KOPT-K1 (cell line): ENCODE measurements around the gene ADAMTSL3.
"Not testable (repeated sequence)": the region's sequence is repeated elsewhere in the genome, so short reads cannot be mapped to it uniquely, and the experiment has no call there.

Experiments used
- H3K27ac ChIP-seq: fragments of 200-600 bp; sonication (generic); 2 replicates; pipeline ENCODE4 v1.5.1; 2016; ENCODE audit warnings: antibody characterized with exemption, mild to moderate bottlenecking, low read depth, low read length; ENCODE audit not compliant: poor library complexity, severe bottlenecking
- H3K36me3 ChIP-seq: fragments of 200-600 bp; sonication (generic); 2 replicates; pipeline ENCODE4 v1.5.1; 2017; ENCODE audit warnings: antibody characterized with exemption, mild to moderate bottlenecking, low read length, moderate library complexity; ENCODE audit not compliant: insufficient read depth
- H3K9me3 ChIP-seq: fragments of 200-600 bp; sonication (generic); 2 replicates; pipeline ENCODE4 v1.5.1; 2017; ENCODE audit warnings: antibody characterized with exemption, low read length, mild to moderate bottlenecking; ENCODE audit not compliant: insufficient read depth, poor library complexity, severe bottlenecking

The ADAMTSL3 gene

GRCh38 chr15:84003791-84004503 lies 350.0 kb downstream of the ADAMTSL3 start:
- no peaks in the 10 kb centered on the region for H3K36me3 ChIP-seq
- no peaks in the 10 kb centered on the region for H3K9me3 ChIP-seq
- no peak overlapping the region for H3K27ac ChIP-seq

- no peaks in the 10 kb centered on the region for H3K9me3 ChIP-seq
- H3K36me3 ChIP-seq: no peaks in the 10 kb centered on the region
- H3K27ac ChIP-seq: no peak overlapping the region
Observed at GRCh38 chr15:84006421-84006820, 352.5 kb downstream of the ADAMTSL3 start.

DNA sequence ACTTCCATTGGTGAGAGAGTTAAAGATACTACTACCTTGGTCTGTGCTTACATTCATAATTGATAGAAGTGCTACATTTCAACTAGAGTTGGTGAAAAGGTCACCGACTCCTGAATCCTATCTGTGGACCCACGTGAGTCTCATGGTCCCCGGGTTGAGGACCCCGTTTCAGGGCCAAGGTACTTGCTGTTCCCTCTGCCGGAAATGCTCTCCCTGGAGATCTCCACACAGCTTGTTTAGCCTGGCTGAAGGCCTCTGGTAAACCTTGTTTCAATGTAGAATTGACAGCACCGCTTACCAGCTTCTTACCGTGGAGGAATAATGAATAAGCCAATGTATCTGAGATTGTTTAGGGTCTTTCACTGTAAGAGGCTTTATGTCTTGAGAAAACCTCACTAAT lies 355.7 kb downstream of the ADAMTSL3 start:
- no peaks in the 10 kb centered on the region for H3K9me3 ChIP-seq
- no peaks in the 10 kb centered on the region for H3K36me3 ChIP-seq
- H3K27ac ChIP-seq: no peak overlapping the region

GRCh38 chr15:84010246-84010645 lies 356.3 kb downstream of the ADAMTSL3 start:
- H3K36me3 ChIP-seq: no peaks in the 10 kb centered on the region
- H3K9me3 ChIP-seq: no peaks in the 10 kb centered on the region
- H3K27ac ChIP-seq: no peak overlapping the region

DNA sequence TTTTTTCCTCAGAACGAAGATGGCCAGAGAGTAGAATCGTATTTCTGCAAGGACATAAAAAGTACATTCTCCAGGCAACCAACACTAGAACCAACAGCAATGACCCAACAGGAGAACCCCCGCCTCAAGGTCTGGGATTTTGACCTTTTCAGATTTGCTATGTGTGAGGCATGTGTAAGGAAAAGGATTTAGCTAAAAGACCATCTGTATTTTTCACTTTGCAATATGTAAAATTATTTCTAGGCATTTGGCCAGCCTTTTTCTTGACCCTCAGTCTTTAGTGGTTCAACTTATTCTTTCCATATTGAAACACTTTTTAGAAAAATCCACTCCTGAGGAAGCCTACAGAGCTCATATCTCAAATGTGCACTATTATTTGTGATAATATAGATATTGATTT lies 362.4 kb downstream of the ADAMTSL3 start:
- no peaks in the 10 kb centered on the region for H3K36me3 ChIP-seq
- H3K27ac ChIP-seq: no peak overlapping the region
- no peaks in the 10 kb centered on the region for H3K9me3 ChIP-seq

GRCh38 chr15:84022516-84022915 lies 368.6 kb downstream of the ADAMTSL3 start:
- Histone ChIP-seq H3K27ac (no peak overlapping the region), H3K36me3 (no peaks in the 10 kb centered on the region), H3K9me3 (no peaks in the 10 kb centered on the region)

DNA sequence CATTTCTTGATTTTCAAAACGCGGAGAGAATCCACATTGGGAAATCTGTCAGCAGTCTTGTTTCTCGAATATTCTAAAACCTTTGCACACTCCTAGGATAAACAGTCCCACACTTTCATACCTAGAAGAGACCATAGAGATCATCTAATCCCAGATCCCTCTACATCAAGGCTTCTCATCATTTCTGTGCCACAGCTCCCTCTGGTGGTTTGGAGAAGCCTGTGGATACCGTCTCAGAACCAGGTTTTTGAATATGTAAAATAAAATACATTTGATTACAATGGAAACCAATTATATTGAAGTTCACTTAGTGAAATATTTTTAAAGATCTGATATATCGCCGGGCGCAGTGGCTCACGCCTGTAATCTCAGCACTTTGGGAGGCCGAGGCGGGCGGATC lies 369.7 kb downstream of the ADAMTSL3 start:
- no peaks in the 10 kb centered on the region for H3K9me3 ChIP-seq
- no peaks in the 10 kb centered on the region for H3K36me3 ChIP-seq
- H3K27ac ChIP-seq: no peak overlapping the region

DNA sequence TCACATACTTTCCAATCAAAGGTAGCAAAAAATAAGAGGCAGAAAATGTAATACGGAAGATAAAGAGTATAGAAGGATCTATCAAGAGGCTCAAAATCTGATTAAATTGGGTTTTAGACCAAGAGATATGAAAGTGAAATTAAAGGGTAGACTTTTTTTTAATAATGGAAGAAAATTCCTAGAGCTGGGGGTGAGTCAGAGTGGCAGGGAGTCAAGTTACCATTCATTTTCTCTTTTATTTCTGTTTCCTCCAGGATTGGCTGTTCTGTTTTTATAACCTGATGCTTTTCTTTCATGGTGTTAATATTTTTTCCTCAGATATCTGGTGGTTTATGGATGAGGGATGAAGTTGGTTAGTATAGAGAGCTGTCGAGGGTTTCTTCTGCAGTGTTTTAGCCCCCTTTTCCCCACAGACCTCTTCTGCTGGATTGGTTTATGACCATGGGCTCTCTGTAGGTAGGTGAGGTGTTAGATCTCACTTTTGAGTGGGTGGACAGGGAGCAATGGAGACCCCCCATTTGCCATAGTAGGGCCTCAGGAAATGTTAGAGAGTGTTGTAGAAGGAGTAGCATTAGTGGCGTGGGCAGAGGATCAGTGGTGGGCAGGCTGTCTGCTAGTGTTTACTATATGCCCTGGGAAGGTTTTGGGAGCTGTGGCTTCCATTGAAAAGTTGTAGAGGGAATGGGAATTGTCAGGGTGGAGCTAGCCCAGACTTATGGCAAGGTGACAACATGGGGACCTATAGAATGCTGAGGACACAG lies 380.1 kb downstream of the ADAMTSL3 start:
- Histone ChIP-seq H3K9me3 (no peaks in the 10 kb centered on the region), H3K27ac (no peak overlapping the region), H3K36me3 (no peaks in the 10 kb centered on the region)

DNA sequence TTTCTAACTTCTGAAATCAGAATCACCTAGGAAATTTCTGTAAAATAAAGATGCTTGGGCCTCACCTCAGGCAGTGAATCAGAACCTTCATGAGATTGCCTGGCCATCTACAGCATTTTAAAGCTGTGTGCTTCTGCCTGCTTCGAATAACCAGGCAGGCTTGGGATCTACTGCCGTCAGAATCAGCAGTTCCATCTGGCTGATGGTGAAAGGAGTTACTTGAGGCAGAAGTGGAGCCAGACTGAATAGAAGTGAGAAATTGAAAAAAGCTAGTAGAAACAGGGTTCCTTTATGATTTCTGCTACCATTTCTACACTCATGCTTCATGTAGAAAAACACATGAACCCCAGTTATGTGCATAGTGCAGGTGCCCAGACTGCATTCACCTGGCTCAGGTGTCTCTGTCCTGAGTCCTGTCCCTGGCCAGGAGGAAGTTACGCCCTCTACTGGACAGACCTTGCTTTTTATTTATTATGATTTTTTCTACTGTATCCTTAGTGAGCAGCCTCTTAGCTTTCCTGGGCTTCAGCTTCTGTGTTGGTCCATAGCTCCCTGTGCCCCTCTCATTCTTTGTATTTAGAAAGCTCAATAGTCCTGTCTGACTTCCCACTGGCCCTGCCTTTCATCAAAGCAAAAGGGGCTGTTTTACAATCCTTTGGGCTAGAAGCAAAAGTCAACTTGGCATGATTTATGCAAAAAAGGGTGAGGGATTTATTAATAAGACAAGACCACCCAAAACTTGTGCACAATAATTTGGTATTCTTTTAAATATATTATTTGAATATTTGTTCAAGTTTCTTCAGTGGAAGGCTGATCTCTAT lies 380.9 kb downstream of the ADAMTSL3 start:
- Histone ChIP-seq H3K27ac (no peak overlapping the region), H3K9me3 (no peaks in the 10 kb centered on the region), H3K36me3 (no peaks in the 10 kb centered on the region)

DNA sequence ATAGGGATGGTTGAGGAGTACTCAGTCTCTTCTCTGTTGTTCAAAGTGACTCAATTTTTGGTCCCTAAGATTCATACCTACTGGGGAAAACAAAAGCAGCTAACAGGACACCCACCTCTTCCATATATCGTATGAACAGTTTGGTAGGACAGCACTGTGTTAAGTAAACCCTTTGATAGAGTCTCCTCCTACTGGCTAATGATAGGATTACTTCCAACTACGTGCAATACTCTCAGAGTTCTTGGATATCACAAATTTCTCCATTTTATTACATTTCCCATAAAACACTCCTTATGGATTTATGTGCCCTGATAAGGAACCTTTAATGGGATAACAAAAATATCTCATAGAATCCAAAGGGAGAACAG lies 381.5 kb downstream of the ADAMTSL3 start:
- H3K36me3 ChIP-seq: no peaks in the 10 kb centered on the region
- no peaks in the 10 kb centered on the region for H3K9me3 ChIP-seq
- H3K27ac ChIP-seq: no peak overlapping the region

DNA sequence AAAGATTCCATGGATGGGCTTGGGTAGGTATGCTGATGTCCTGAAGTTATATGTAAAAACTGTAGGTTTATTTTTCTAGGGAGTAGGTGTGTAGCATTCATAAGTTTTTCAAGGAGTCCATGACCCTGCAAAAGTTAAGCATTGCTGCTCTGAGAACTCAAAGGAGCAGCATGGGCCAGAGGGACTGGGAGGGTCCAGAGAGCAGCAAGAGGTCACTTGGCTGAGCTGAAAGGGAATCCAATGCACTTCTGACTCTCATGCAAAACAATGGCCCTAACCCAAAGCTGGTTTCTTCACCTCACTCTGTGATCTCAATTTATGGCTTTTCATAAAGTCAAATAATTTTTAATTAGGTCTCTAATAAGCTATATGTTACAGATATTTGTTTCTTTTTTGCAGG lies 383.4 kb downstream of the ADAMTSL3 start:
- no peaks in the 10 kb centered on the region for H3K9me3 ChIP-seq
- no peak overlapping the region for H3K27ac ChIP-seq
- H3K36me3 ChIP-seq: no peaks in the 10 kb centered on the region

- H3K27ac ChIP-seq, H3K9me3 ChIP-seq, H3K36me3 ChIP-seq: not testable (repeated sequence)
Observed at GRCh38 chr15:84042434-84043056, 388.6 kb downstream of the ADAMTSL3 start.

DNA sequence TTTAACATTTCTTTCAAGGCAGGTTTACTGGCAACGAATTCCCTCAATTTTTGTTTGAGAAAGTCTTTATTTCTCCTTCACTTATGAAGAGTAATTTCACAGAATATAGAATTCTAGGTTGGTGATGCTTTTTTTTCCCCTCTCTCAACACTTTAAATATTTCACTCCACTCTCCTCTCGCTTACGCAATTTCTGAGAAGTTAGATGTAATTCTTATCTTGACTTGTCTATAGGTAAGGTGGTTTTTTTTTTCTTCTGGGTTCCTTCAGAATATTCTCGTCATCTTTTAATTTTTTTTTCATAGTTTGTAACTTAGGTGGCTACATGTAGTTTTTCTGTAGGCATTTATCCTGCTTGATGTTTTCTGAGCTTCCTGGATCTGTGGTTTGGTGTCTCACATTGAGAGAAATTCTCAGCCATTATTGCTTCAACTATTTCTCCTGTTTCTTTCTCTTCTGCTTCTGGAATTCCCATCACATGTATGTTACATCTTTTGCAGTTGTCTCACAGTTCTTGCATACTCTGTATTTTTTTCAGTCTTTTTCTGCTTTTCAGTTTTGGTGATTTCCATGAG lies 392.2 kb downstream of the ADAMTSL3 start:
- no peak overlapping the region for H3K27ac ChIP-seq
- no peaks in the 10 kb centered on the region for H3K36me3 ChIP-seq
- no peaks in the 10 kb centered on the region for H3K9me3 ChIP-seq

- H3K36me3 ChIP-seq, H3K27ac ChIP-seq, H3K9me3 ChIP-seq: not testable (repeated sequence)
Observed at GRCh38 chr15:84049480-84049879, 395.6 kb downstream of the ADAMTSL3 start.

DNA sequence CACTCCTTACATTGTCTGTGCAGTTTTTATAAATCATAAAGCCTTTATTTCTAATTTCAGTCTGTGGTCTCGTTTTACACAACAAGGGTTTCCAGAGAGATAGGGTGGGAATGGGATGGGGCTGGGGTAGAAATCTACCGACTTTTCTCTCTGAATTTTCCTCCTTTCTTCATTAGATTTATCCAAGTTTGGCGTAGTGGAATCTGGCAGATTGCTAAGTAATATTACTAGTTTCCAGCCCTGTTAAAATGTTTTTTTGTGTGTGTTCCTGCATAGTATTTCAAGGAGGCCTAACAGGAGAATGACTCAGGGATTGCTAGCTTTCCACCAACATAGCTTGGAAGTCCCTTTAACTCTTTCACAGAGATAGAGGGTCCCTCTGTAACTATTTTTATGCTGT lies 396.2 kb downstream of the ADAMTSL3 start:
- Histone ChIP-seq H3K9me3 (no peaks in the 10 kb centered on the region), H3K36me3 (no peaks in the 10 kb centered on the region), H3K27ac (no peak overlapping the region)
